Endothelial cell of umbilical vein (primary cell): Measurements from ENCODE around the gene SRPK2. TPM values are rescaled to one million over a fixed set of nuclear protein-coding genes. Genes with fewer than 3 reads are reported as not detected.

Experiments
- BruUV-seq: library from RNA; stranded (reverse); fragments of 400-500 nt; replicated peaks from 2 replicates; lab custom pipeline; 2021; lab: Mats Ljungman, UMichigan
- CTCF ChIA-PET: fragments of 300-600, 350-600 bp; sonication (Branson Sonifier 250); formaldehyde crosslinking; loops from one replicate; lab custom pipeline; 2021; ENCODE audit warnings: antibody characterized with exemption, inconsistent platforms; lab: Charles Lee
- POLR2A ChIA-PET: fragments of 300-600, 350-600 bp; sonication (Branson Sonifier 250); formaldehyde crosslinking; loops from one replicate; lab custom pipeline; 2021; ENCODE audit warnings: antibody characterized with exemption, inconsistent platforms; lab: Charles Lee
- DNase-seq: peaks from one replicate; pipeline ENCODE4 v3.0.0-alpha.2; 2011; ENCODE audit warnings: low read depth, low spot score
- FAIRE-seq: peaks from 2 replicates; lab custom pipeline; 2011; peaks lifted over from hg19 to GRCh38; lab: Jason Lieb, UNC
- H2AFZ ChIP-seq: 2 replicates; pipeline ENCODE4 v1.6.0; 2012; ENCODE audit warnings: low read depth, low read length, control low read depth, inconsistent platforms
- H3K27ac ChIP-seq: 2 replicates; pipeline ENCODE4 v1.5.1; 2011; ENCODE audit warnings: low read depth, mild to moderate bottlenecking, control low read depth, low read length, moderate library complexity; ENCODE audit not compliant: insufficient read depth
- H3K27me3 ChIP-seq, 2 experiments: 2 replicates each; pipeline versions ENCODE4 v1.6.0 to v1.6.1; 2011; ENCODE audit warnings: low read length in 2 of 2, mixed read lengths in 1 of 2; ENCODE audit not compliant: control insufficient read depth in 2 of 2, insufficient read depth in 2 of 2
- H3K36me3 ChIP-seq, 2 experiments: 2 replicates in 1 of 2; 3 replicates in 1 of 2; pipeline ENCODE4 v1.5.1; 2011; ENCODE audit warnings: low read length in 2 of 2, mild to moderate bottlenecking in 1 of 2, moderate library complexity in 1 of 2; ENCODE audit not compliant: control insufficient read depth in 2 of 2, insufficient read depth in 2 of 2; ENCODE audit errors: extremely low read depth in 1 of 2
- H3K4me1 ChIP-seq: 3 replicates; pipeline ENCODE4 v1.5.1; 2011; ENCODE audit warnings: mild to moderate bottlenecking, low read length; ENCODE audit not compliant: control insufficient read depth, insufficient read depth; ENCODE audit errors: extremely low read depth
- H3K4me2 ChIP-seq: 2 replicates; pipeline ENCODE4 v1.6.1; 2011; ENCODE audit warnings: low read length, control low read depth, mixed read lengths; ENCODE audit not compliant: insufficient read depth
- H3K4me3 ChIP-seq, 3 experiments: fragments of 200-600 bp in 1 of 3; sonication (generic), shearing (Covaris generic) in 1 of 3; replicated peaks in 1 of 3; 2 replicates each; pipeline ENCODE4 v1.5.1; 2011 to 2016; ENCODE audit warnings: control low read depth in 3 of 3, low read length in 3 of 3, mild to moderate bottlenecking in 2 of 3, inconsistent platforms in 1 of 3, low read depth in 1 of 3, moderate library complexity in 1 of 3; ENCODE audit not compliant: insufficient read depth in 1 of 3
- H3K79me2 ChIP-seq: 2 replicates; pipeline ENCODE4 v1.6.0; 2012; ENCODE audit warnings: low read length, inconsistent platforms; ENCODE audit not compliant: control insufficient read depth, insufficient read depth
- H3K9ac ChIP-seq: replicated peaks from 2 replicates; pipeline ENCODE3; 2011; ENCODE audit warnings: low read length, control low read depth; ENCODE audit not compliant: insufficient read depth; ENCODE audit errors: extremely low read depth
- H3K9me1 ChIP-seq: replicated peaks from 3 replicates; pipeline ENCODE4 v1.6.0; 2011; ENCODE audit warnings: mild to moderate bottlenecking, low read length; ENCODE audit not compliant: control insufficient read depth, insufficient read depth; ENCODE audit errors: extremely low read depth
- H3K9me3 ChIP-seq: replicated peaks from 2 replicates; pipeline ENCODE4 v1.5.1; 2012; ENCODE audit warnings: low read length, inconsistent platforms; ENCODE audit not compliant: control insufficient read depth, insufficient read depth
- H4K20me1 ChIP-seq: replicated peaks from 2 replicates; pipeline ENCODE3; 2011; ENCODE audit warnings: mild to moderate bottlenecking, low read length; ENCODE audit not compliant: control insufficient read depth, insufficient read depth; ENCODE audit errors: extremely low read depth
- EZH2 ChIP-seq: IDR thresholded peaks from 2 replicates; pipeline ENCODE4 v1.6.1; 2012; ENCODE audit warnings: borderline replicate concordance, low read depth, mild to moderate bottlenecking, moderate library complexity, low read length, inconsistent platforms; ENCODE audit not compliant: severe bottlenecking
- FOS ChIP-seq: IDR thresholded peaks from 2 replicates; pipeline ENCODE4 v1.6.1; 2011; ENCODE audit warnings: mild to moderate bottlenecking, low read length, moderate library complexity, borderline replicate concordance; ENCODE audit not compliant: insufficient read depth
- GATA2 ChIP-seq: IDR thresholded peaks from 2 replicates; pipeline ENCODE4 v1.7.0; 2011; ENCODE audit warnings: low read depth, mild to moderate bottlenecking, moderate library complexity, mixed read lengths, low read length; ENCODE audit not compliant: insufficient read length, insufficient read depth
- JUN ChIP-seq: IDR thresholded peaks from 2 replicates; pipeline ENCODE4 v1.6.1; 2011; ENCODE audit warnings: borderline replicate concordance, low read depth; ENCODE audit not compliant: insufficient read length, insufficient read depth
- MAX ChIP-seq: IDR thresholded peaks from 2 replicates; pipeline ENCODE4 v1.6.1; 2011; ENCODE audit not compliant: insufficient read depth, insufficient read length
- MYC ChIP-seq: IDR thresholded peaks from one replicate; pipeline ENCODE4 v1.6.1; 2011; ENCODE audit warnings: mild to moderate bottlenecking, low read depth, low read length
- POLR2A ChIP-seq: IDR thresholded peaks from 2 replicates; pipeline ENCODE4 v1.6.1; 2012; ENCODE audit warnings: low read depth, mild to moderate bottlenecking, control low read depth, low read length
- POLR2AphosphoS5 ChIP-seq: IDR thresholded peaks from 2 replicates; pipeline ENCODE4 v1.6.1; 2012; ENCODE audit warnings: low read depth, mild to moderate bottlenecking, control low read depth, low read length, moderate library complexity; ENCODE audit not compliant: insufficient read depth
- dilution Hi-C: fragments of 300-500 bp; cut with MboI; formaldehyde crosslinking; loops from one replicate; pipeline ENCODE4 v1.15.0; 2019; ENCODE audit warnings: low sequenced_read_pairs; ENCODE audit not compliant: extremely low pct_ligation_motif_present
- intact Hi-C: fragments of 100-400 bp; cut with micrococcal nuclease; formaldehyde crosslinking; loops from one replicate; pipeline ENCODE4 v1.10.0; 2022
- polyA plus RNA-seq, 4 experiments: library from polyadenylated mRNA; depleted of rRNA in 3 of 4; stranded (reverse) in 3 of 4; unstranded in 1 of 4; fragments of >200 nt; gene quantifications; 2 replicates each; pipeline versions ENCODE4 v1.2.1 to v1.2.3, GENCODE V29; 2011 to 2012; ENCODE audit warnings: missing spikeins in 1 of 4
- total RNA-seq: library from RNA; stranded (reverse); gene quantifications from 2 replicates; pipeline ENCODE4 v1.2.3, GENCODE V29; 2021
- TF ChIP-seq, protein P1 (sequence below), 2 donors: IDR thresholded peaks; 1 replicate in 1 of 2; 2 replicates in 1 of 2; pipeline ENCODE4 v1.5.1; 2011; ENCODE audit warnings: low read length in 2 of 2, mild to moderate bottlenecking in 2 of 2, moderate library complexity in 2 of 2, control low read depth in 1 of 2, inconsistent platforms in 1 of 2, low read depth in 1 of 2; ENCODE audit not compliant: insufficient read depth in 1 of 2; ENCODE audit errors: extremely low read depth in 1 of 2

Gene SRPK2
- total and polyA plus RNA-seq, 2 donors (not counting 3 experiments of a cell fraction or from before 2014, with no cell fraction given): 13.4 to 55.2 TPM

DNA sequence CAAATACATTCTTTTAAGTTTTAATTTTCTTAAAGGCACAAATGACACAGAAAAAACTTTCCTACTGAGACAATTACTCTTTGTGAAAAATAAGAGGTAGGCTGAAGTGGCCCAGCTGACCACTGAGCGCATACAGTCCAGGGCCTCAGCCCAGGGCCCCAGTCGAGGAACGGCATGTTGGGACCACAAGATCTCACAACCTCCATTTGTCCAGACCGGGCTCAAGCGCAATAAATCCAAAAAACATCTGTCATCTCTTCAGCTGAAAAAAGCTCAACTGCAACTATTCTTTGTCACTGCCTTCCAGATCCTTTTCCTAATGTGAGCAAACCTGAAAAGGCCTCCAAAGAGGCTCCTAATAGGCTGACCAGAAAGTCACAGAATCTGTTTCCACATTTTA is 165.8 kb downstream of the SRPK2 start:
- dilution Hi-C loops: no loop called here
- Histone ChIP-seq H2AFZ (no peak overlapping the region), H3K27me3 (no peaks in the 10 kb centered on the region), H3K4me1 (peaks cover 13% of the 10 kb centered on the region), H3K79me2 (peaks cover 45% of the 10 kb centered on the region), H3K4me2 (no peak overlapping the region), H3K27ac (no peak overlapping the region), H3K4me3 (no peak overlapping the region), H4K20me1 (no peaks in the 10 kb centered on the region), H3K9ac (no peak overlapping the region), H3K36me3 (no peaks in the 10 kb centered on the region), H3K9me3 (no peaks in the 10 kb centered on the region), H3K9me1 (no peaks in the 10 kb centered on the region)
- FAIRE-seq: no peak
- TF ChIP-seq MAX (no peak), JUN (no peak), POLR2AphosphoS5 (no peak), EZH2 (no peak), FOS (no peak), MYC (no peak), POLR2A (no peak), GATA2 (no peak)
- TF ChIP-seq, protein P1, sequence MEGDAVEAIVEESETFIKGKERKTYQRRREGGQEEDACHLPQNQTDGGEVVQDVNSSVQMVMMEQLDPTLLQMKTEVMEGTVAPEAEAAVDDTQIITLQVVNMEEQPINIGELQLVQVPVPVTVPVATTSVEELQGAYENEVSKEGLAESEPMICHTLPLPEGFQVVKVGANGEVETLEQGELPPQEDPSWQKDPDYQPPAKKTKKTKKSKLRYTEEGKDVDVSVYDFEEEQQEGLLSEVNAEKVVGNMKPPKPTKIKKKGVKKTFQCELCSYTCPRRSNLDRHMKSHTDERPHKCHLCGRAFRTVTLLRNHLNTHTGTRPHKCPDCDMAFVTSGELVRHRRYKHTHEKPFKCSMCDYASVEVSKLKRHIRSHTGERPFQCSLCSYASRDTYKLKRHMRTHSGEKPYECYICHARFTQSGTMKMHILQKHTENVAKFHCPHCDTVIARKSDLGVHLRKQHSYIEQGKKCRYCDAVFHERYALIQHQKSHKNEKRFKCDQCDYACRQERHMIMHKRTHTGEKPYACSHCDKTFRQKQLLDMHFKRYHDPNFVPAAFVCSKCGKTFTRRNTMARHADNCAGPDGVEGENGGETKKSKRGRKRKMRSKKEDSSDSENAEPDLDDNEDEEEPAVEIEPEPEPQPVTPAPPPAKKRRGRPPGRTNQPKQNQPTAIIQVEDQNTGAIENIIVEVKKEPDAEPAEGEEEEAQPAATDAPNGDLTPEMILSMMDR (IDR thresholded peaks at IDR 0.05; ENCODE audit: extremely low read depth in 1 of 2, insufficient read depth in 1 of 2, low read depth in 1 of 2, low read length in 2 of 2): no peak
- no TSS peak for BruUV-seq
- DNase-seq: no peak
- ChIA-PET CTCF (no interaction called here), POLR2A (no interaction called here)
- intact Hi-C loops: no loop called here
